OCI-LY3 (cell line): ENCODE data around the gene PHLDA2.

Source experiments
- CTCF ChIP-seq: fragments of 200-600, 300-600 bp; sonication (generic); IDR thresholded peaks from 2 replicates; pipeline ENCODE4 v1.5.1; 2014; ENCODE audit warnings: antibody characterized with exemption, low read length, low read depth
- EZH2phosphoT487 ChIP-seq: fragments of 200-600 bp; shearing (Covaris generic); IDR thresholded peaks from 2 replicates; pipeline ENCODE4 v1.6.1; 2018; ENCODE audit warnings: antibody characterized with exemption, mixed run types, low read depth

GRCh38 chr11:2929531-2929949 lies 320 bp upstream of the PHLDA2 start:
- TF ChIP-seq CTCF = no peak
- no peak for TF ChIP-seq EZH2phosphoT487
